Activated T-cell treated with anti-CD3 and anti-CD28 coated beads, Interleukin-2, amount 50 U/mL, for 4 hours (primary cell): Measurements from ENCODE around the gene NHP2. TPM values are rescaled to one million over a fixed set of nuclear protein-coding genes. Genes with fewer than 3 reads are reported as not detected.

ENCODE experiments used
- ATAC-seq, 2 donors: fragments of 200-7000 bp; cut with Tn5 transposase; one replicate each; pipeline ENCODE4 v1.10.0; 2021
- DNase-seq: peaks from one replicate; pipeline ENCODE4 v3.0.0-alpha.2; 2020
- H3K27me3 Mint-ChIP-seq: one replicate; pipeline ENCODE4 v1.8.0; 2021; ENCODE audit warnings: low read depth, mixed read lengths
- H3K36me3 Mint-ChIP-seq: one replicate; pipeline ENCODE4 v1.8.0; 2022; ENCODE audit warnings: mixed read lengths; ENCODE audit not compliant: insufficient read depth
- H3K4me1 Mint-ChIP-seq: one replicate; pipeline ENCODE4 v1.8.0; 2021; ENCODE audit warnings: low read depth, mixed read lengths
- H3K4me3 Mint-ChIP-seq: one replicate; pipeline ENCODE4 v1.8.0; 2021; ENCODE audit warnings: mild to moderate bottlenecking, moderate library complexity, mixed read lengths
- H3K9me3 Mint-ChIP-seq: one replicate; pipeline ENCODE4 v1.8.0; 2021; ENCODE audit warnings: mixed read lengths
- total RNA-seq, 3 donors: library from RNA; stranded (reverse); gene quantifications; one replicate each; pipeline ENCODE4 v1.2.1, GENCODE V29; 2021

Gene NHP2
- total RNA-seq, 3 donors from 2014 or later: 373 to 417 (median 409) TPM

DNA sequence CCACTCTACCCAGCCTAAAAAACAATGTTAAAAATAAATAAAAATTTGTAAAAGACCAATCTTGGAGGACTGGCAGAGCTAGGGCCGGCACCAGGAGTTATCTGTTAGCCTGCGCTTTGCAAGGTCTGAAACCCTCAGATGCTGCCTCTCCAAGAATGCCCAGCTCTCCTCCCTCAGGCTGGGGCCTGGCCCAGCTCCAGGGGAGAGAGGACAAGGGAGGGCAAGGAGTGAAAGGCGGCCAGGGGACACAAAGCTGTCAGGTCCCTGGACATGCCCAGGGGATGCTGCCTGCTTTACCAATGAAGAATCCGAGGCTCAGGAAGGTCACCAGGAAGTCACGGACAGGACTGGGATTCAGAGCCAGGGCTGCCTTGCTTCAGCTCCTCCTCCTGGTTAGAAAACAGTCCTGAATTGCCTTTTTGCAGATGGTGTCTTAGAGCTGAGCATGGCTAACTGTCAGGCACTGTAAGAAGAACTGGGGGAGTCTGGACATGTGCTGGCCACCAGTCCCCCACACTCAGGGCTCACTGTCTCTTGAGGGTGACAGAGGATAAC is 45.9 kb downstream of the NHP2 start:
- Mint-ChIP-seq H3K36me3 (no peaks in the 10 kb centered on the region), H3K9me3 (no peaks in the 10 kb centered on the region), H3K4me3 (no peak overlapping the region), H3K27me3 (no peaks in the 10 kb centered on the region), H3K4me1 (peaks cover 13% of the 10 kb centered on the region)
- ATAC-seq: no peak
- DNase-seq: no peak

GRCh38 chr5:178106556-178107239 is 47.0 kb downstream of the NHP2 start:
- Mint-ChIP-seq H3K27me3 (no peaks in the 10 kb centered on the region), H3K9me3 (no peaks in the 10 kb centered on the region), H3K4me3 (no peak overlapping the region), H3K4me1 (peaks cover 9% of the 10 kb centered on the region), H3K36me3 (no peaks in the 10 kb centered on the region)
- DNase-seq (no peak), ATAC-seq (no peak)

DNA sequence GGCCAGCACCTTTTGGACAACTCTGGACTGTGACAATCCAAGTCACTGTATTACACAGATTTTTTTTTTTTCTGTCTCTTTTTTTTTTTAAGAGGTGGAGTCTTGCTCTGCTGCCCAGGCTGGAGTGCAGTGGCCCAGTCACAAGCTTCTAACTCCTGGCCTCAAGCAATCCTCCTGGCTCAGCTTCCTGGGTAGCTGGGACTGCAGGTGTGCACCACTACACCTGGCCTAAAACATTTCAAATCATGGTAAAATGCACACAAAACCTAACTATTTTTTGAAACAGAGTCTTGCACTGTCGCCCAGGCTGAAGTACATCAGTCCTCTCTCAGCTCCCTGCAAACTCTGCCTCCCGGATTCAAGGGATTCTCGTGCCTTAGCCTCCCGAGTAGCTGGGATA is 47.6 kb downstream of the NHP2 start:
- DNase-seq (no peak), ATAC-seq (no peak)
- H3K27me3 Mint-ChIP-seq: no peaks in the 10 kb centered on the region
- no peak overlapping the region for H3K4me3 Mint-ChIP-seq
- peaks cover 9% of the 10 kb centered on the region for H3K4me1 Mint-ChIP-seq
- H3K36me3 Mint-ChIP-seq: no peaks in the 10 kb centered on the region
- no peaks in the 10 kb centered on the region for H3K9me3 Mint-ChIP-seq

DNA sequence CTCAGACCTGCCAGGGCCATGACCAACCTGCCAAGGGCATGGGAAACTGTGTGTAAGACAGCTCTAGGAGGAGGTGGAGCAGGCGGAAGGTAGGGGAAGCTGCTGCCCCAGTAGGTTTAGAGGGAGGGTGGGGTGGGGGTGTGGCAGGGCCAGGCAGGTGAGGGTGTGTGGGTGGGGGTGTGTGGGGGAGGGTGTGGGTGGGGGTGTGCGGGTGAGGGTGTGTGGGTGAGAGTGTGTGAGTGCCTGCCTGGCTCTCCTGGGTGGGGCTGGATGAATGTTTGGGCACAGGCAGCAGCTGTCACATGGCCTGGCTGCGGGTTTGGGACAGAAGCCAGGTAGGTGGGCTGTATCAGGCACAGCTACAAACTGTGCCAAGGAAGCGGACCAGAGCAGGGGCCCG is 49.2 kb downstream of the NHP2 start:
- Mint-ChIP-seq H3K27me3 (no peaks in the 10 kb centered on the region), H3K4me1 (peaks cover 9% of the 10 kb centered on the region), H3K36me3 (no peaks in the 10 kb centered on the region), H3K4me3 (no peak overlapping the region), H3K9me3 (no peaks in the 10 kb centered on the region)
- DNase-seq (no peak), ATAC-seq (no peak)

DNA sequence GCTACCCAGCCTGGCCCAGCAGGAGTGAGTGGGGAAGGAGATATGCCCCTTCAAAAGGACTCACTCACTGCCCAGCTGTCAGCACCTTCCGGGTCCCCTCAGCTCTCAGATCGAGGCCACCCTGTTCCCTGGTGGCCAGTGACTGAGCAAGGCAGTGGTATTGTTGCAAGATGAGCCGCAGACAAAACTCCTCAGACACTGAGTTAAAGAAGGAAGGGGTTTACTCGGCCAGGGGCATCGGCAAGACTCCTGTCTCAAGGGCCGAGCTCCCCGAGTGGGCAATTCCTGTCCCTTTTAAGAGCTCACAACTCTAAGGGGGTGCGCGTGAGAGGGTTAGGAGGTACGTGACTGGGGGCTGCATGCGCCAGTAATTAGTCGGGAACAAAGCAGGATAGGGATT is 50.1 kb downstream of the NHP2 start:
- DNase-seq (no peak), ATAC-seq (no peak)
- Mint-ChIP-seq H3K27me3 (no peaks in the 10 kb centered on the region), H3K4me3 (no peak overlapping the region), H3K36me3 (no peaks in the 10 kb centered on the region), H3K9me3 (no peaks in the 10 kb centered on the region), H3K4me1 (peaks cover 9% of the 10 kb centered on the region)

Other genes starting within 250 kb of the NHP2 start
- not detected for gene PROP1, start 157.6 kb downstream of the NHP2 start, total RNA-seq
- gene N4BP3, start 40.4 kb downstream of the NHP2 start, total RNA-seq: 1 to 10 TPM; 6.4 to 7.8 (median 7.6) TPM
- 10 to 100 TPM; 34.6 to 41.2 (median 35.8) TPM for gene RMND5B, start 22.9 kb downstream of the NHP2 start, total RNA-seq
- gene GMCL2, start 33.5 kb upstream of the NHP2 start, total RNA-seq: not detected
- gene HNRNPAB, start 50.6 kb upstream of the NHP2 start, total RNA-seq: 100 to 1,000 TPM; 646 to 699 (median 679) TPM
- gene PHYKPL, start 78.9 kb upstream of the NHP2 start, total RNA-seq: 10 to 100 TPM; 46.7 to 53.2 (median 49.7) TPM